Stimulated activated CD8-positive, alpha-beta memory T cell treated with anti-CD3 and anti-CD28 coated beads, Interleukin-2, amount 100 ng/mL, for 1 hour (primary cell): Measurements from ENCODE around the gene CAMK2N2.
A peak's percentile ranks its signal among the peaks of the same experiment; 100 is the strongest.

ENCODE experiments used
- DNase-seq, 2 donors: peaks; one replicate each; pipeline ENCODE4 v3.0.0-alpha.2; 2020; ENCODE audit warnings: low read depth in 2 of 2

CAMK2N2 gene

GRCh38 chr3:184261270-184261853, at the start of gene CAMK2N2:
TSS of gene CAMK2N2 (minus strand) at chr3:184261553. CDS start at chr3:184261285, 268 bp downstream.
- peak in 1 of 2 donors; percentile 28 for DNase-seq

- no peak for DNase-seq
These were observed 47.4 kb upstream of the CAMK2N2 start for GRCh38 chr3:184308744-184309143.

- no peak for DNase-seq
These were observed 46.6 kb upstream of the CAMK2N2 start for GRCh38 chr3:184307915-184308314.

DNA sequence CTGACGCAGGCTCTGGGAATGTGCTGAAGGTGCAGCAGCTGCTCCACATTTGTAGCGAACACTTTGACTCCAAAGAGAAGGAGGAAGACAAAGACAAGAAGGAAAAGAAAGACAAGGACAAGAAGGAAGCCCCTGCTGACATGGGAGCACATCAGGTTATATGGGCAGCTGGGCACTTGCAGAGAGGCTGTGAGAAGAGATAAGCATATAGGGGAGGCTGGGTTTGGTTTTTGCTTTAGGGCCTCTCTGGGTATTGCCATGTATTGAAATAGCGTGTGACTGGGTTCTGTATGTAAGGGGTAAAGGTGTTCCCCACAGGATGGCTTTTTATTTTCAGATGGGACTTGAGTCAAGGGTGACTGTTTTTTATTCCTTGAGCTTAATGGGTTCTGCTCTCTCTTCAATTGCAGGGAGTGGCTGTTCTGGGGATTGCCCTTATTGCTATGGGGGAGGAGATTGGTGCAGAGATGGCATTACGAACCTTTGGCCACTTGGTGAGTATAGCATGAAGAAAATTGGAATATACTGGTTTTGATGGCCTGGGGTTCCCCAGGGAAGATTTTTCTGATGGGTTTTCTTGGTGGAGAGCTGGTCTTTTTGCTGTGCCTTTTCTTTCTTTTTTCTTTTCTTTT, 45.1 kb upstream of the CAMK2N2 start:
- DNase-seq = no peak

- no peak for DNase-seq
These were observed 44.2 kb upstream of the CAMK2N2 start for GRCh38 chr3:184305577-184305976.

- no peak for DNase-seq
These were observed 39.0 kb upstream of the CAMK2N2 start for GRCh38 chr3:184300378-184300720.

GRCh38 chr3:184299488-184300377, 38.4 kb upstream of the CAMK2N2 start:
- DNase-seq = no peak

GRCh38 chr3:184298759-184299487, 37.6 kb upstream of the CAMK2N2 start, which contains the start of gene PSMD2:
TSS of gene PSMD2 (plus strand) at chr3:184299241. CDS start at chr3:184299267, 26 bp downstream.
- peak; percentile 95 to 98 for DNase-seq

DNA sequence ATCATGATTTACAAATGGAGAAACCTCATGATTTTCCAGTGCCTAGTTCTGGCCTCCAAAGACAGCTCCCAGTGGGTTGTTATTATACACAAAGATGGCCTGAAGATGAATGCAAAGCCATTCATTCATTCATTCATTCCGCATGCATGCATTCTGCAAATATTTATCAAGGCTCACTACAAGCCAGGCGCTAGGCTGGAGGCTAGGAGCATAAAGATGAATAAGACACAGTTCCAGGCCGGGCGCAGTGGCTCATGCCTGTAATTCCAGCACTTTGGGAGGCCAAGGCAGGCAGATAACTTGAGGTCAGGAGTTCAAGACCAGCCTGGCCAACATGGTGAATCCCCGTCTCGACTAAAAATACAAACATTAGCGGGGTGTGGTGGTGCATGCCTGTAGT, 35.3 kb upstream of the CAMK2N2 start:
- no peak for DNase-seq

GRCh38 chr3:184295771-184296170, 34.4 kb upstream of the CAMK2N2 start:
- no peak for DNase-seq

DNA sequence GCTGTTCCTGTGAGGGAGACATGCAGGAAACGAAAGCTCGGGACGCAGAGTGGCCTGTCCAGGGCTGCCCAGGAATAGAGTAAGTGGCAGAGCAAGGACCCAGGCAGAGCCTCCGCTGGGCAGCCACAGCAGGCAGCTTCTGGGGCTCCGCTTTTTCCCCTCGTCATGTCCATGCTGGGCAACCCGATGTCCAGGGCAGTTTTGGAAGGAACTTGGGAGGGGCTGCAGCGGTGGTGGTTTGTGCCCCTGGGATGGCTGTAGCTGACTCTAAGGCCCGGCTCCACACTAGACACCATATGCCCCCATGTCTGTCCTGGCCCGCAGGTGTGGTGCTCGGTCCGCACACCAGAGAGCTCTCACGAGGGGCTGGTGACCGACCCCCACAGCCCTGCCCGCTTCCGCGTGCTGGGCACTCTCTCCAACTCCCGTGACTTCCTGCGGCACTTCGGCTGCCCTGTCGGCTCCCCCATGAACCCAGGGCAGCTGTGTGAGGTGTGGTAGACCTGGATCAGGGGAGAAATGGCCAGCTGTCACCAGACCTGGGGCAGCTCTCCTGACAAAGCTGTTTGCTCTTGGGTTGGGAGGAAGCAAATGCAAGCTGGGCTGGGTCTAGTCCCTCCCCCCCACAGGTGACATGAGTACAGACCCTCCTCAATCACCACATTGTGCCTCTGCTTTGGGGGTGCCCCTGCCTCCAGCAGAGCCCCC, 30.5 kb upstream of the CAMK2N2 start:
- no peak for DNase-seq

DNA sequence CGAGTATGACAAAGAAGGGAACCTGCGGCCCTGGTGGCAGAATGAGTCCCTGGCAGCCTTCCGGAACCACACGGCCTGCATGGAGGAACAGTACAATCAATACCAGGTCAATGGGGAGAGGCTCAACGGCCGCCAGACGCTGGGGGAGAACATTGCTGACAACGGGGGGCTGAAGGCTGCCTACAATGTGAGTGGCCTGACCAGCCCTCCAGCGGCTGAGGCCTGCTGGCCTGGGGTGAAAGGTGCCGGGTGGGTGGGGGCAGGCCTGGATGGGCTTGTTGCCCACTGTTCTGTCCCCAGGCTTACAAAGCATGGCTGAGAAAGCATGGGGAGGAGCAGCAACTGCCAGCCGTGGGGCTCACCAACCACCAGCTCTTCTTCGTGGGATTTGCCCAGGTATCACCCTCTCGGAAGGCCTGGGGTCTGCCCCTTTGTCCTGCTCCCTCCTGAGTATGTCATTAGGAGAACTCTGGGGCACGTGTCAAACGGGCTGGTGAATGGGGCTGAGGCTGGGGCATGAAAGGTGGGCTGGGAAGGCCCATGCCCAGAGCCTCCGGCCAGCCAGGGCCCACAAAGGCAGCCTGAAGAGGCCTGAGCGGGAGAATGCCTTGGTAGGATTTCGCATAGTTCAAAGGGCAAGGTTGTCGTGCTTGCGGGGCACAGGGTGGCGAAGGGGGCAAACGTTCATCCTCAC, 29.8 kb upstream of the CAMK2N2 start:
- no peak for DNase-seq

DNA sequence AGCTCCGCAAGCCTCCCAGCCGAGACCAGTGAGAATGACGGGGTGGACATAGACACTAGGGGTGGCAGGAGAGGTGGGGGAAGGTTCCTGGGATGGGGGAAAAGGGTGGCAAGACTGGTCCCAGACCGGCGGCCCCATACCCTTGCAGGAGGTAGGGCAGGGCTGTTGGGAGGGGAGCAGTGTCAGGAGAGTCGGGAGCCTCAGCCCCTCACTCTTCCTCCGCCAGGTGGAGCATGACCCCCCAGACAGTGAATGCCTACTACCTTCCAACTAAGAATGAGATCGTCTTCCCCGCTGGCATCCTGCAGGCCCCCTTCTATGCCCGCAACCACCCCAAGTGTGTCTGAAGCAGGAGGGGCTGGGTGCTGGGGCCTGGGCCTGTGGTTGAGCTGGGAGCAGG, 29.0 kb upstream of the CAMK2N2 start:
- DNase-seq = no peak

- DNase-seq = peak; percentile 15 to 24
These were observed 28.1 kb upstream of the CAMK2N2 start for GRCh38 chr3:184289426-184289938.

- no peak for DNase-seq
These were observed 23.3 kb upstream of the CAMK2N2 start for GRCh38 chr3:184284696-184285095.

DNA sequence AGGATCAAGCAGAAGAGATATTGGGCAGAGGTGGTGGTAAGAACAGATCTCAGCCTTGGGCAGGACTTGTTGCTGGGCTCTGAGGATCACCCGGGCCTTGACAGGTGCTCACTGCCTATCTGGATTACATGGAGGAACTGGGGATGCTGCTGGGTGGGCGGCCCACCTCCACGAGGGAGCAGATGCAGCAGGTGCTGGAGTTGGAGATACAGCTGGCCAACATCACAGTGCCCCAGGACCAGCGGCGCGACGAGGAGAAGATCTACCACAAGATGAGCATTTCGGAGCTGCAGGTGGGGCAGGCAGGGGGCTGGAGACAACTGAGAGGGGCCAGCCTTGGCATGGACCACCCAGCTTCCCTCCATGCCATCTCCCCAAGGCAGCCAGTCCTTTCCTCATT, 22.3 kb upstream of the CAMK2N2 start:
- DNase-seq = no peak

DNA sequence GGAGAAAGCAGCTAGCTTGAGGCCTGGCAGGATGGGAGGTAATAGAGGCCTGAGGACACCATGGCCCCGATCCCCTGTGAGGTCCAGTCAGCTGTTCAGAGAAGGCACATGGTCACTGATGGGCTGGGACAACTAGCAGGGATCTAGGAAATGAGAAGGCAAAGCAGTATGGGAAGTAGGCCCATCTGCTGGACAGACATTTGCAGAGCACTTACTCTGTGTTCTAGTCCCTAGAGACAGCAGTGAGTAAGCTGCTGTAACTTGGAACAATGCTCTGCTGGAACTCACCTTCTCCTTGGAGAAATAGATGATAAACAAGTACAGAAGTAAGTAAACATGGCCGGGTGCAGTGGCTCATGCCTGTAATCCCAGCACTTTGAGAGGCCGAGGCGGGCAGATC, 21.6 kb upstream of the CAMK2N2 start:
- DNase-seq = no peak

DNA sequence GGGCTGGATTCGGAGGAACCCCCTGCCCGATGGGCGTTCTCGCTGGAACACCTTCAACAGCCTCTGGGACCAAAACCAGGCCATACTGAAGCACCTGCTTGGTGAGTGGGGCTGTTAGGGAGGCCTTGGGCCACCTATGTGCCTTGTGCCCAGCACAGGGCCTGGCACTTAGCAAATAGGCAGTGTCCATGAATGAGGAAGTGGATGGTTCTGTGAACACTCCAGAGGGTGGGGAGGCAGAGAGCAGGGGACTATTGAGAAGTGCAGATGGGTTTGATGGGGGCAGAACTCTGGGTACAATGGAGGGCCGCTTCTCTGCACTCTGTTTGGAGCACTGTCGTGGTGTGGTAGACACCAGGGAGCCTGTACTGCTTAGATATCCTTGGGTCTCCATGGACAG, 16.0 kb upstream of the CAMK2N2 start:
- DNase-seq = no peak

- no peak for DNase-seq
These were observed 14.9 kb upstream of the CAMK2N2 start, which contains the start of gene ECE2 for GRCh38 chr3:184275961-184276910. TSS of gene ECE2 (plus strand) at chr3:184276022. CDS start at chr3:184276154, 132 bp downstream.
